Stimulated activated CD4-positive, alpha-beta T cell treated with anti-CD3 and anti-CD28 coated beads, Interleukin-4, amount 100 ng/mL, for 1 hour (primary cell): ENCODE results near the gene KDM4C.

Experiments
- DNase-seq: peaks from one replicate; pipeline ENCODE4 v3.0.0-alpha.2; 2020

Gene KDM4C

DNA sequence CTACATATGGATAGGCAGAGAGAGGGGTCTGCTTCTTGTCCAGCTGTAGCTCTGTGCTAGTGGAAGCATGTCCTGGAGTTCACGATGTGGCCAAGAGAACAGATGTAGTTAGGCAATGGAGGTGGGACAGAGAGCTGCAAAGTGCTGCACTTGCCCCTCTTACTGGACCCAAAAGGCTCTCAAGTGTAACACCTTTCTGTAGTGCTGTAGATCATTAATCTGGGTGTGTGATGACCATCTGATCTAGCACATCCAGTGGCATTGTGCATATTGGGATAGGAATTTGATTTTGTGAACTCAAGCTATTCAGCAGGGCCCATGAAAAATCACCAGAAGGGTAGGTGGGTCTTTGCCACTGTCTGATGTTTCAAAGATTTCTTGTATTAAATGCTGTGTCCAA is 151.4 kb downstream of the KDM4C start:
- no peak for DNase-seq

DNA sequence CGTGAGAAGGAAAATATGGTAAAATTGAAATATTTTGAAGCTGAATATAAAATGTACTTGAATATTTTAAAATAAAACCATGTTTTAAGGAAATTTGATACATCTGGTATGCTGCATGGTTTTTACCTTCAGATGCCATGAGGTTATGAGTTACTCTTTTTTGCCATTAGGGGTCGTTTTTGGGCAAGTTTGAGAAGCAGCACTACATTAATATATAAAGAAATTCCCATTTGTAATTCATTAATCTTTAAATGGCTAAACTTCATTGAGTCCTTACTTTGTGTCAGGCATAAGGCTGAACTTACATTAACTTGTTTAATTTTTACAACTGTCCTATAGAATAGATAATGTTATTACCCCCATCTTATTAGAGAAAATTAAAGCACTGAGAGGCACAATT is 152.3 kb downstream of the KDM4C start:
- DNase-seq: no peak

DNA sequence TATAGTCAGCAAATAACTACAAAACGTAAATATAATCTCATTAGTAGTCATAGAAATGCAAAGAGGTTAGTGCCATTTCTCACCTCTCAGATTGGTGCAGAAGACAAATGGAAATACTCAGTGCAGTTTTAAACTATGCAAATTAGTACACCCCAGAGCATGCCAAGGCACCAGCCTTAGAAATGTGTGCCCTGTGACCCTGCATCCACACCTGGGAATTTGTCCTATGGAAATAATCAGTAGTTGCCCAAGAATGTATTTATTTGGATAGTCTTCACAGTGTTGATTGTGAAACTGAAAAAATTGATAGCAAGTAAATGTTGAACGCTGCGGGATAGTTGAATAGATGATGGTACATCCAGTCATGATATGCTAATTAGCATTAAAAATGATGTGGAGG is 152.7 kb downstream of the KDM4C start:
- DNase-seq: no peak

DNA sequence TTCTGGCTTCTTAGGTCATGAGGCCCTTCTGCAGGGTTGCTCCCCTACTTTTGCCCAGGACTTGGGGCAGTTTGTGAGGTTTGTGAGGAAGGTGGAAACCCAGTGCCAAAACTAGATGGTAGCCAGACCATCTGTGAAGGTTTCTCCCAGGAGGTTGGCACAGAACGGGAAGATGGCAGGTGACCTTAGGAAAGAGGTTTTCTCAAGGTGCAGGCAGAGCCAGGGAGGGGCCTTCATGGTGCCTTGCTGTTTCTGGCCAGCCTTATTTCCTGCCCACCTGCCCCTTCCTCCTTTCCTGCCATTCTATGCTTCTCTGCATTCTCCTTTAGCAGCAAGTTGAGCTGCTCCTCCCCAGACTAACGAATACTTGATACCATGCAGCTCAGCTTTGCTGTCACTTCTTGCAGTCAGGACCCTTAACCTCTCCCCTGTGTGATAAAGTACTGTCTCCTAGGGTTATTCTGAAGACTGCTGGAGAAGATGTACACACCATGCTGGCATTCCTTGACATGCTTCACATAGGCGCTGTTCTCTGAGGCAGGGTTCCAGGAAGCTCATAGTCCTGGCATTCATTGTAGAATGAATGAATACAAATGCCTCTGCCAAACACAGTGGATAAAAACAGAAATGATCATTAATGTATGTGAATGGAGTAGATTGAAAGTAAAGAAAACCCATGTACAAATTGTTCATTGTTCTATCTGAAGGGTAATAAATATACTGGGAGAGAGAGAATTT is 154.3 kb downstream of the KDM4C start:
- DNase-seq: no peak

DNA sequence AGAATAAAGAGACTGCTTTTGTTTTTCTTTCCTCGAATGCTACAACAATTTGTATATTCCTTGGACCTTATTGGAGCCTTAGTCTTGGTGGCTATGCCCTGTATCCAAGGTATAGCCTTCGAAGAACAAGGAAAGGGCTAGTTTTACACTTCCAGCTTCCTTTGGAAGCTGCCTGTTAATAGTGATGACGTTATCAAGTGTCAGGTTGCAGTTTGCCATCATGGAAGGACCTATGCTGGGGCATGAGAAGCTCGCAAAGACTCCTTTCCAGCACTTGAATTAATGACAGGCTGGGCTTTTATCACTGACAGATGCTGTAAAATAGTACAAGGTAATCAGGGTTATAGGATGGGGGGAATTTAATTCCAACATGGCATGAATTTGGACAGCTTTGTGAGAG is 157.9 kb downstream of the KDM4C start:
- no peak for DNase-seq

DNA sequence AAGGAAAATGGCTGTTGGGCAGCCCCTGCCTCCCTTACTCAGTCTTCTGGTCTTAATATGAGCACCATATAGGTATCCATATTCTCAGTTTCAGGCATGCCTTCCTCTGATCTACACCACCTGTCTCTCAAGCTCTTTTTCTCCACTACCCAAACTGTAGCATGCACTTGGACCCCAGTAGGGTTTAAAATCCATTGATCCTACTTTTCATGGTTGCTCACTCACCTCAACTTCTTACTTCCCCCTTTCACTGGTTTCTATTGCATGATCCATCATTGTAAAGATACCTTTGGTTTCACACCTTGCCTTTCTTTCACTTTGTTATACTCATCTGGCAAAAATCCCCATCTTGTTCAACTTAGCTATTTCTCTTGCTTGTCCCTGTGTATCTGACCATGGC is 159.4 kb downstream of the KDM4C start:
- no peak for DNase-seq

DNA sequence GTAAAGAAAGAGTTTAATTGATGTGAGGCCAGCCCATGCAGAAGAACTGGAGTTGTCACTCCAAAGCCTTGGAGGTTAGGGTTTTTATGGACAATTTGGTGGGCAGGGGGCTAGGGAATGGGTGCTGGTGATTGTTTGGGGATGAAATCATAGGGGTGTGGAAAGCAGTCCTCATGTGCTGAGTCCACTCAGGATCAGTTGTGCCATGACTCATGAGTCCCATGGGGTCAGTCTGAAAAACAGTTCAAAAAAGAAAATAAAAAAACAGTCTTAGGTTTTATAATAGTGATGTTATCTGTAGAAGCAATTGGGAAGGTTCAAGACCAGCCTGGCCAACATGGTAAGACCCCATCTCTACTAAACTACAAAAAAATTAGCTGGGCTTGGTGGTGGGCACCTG is 162.3 kb downstream of the KDM4C start:
- no peak for DNase-seq

DNA sequence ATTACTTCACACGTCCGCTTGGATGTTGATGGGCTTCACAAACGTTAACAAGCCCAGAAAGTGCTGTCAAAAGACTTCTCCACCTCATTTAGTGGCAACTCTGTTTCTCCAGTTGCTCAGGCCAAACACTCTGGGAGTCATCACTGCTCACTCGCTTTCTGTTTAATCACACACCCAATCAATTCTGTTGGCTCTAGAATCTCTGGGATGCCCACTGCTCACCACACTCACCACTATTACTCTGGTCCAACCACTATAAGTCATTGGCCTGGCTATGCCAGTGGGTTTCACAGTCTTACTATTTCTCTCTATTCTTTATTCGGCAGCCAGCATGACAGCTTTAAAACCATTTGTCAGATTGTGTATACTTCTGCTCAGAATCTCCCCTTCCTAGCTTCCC is 163.5 kb downstream of the KDM4C start:
- DNase-seq: no peak

DNA sequence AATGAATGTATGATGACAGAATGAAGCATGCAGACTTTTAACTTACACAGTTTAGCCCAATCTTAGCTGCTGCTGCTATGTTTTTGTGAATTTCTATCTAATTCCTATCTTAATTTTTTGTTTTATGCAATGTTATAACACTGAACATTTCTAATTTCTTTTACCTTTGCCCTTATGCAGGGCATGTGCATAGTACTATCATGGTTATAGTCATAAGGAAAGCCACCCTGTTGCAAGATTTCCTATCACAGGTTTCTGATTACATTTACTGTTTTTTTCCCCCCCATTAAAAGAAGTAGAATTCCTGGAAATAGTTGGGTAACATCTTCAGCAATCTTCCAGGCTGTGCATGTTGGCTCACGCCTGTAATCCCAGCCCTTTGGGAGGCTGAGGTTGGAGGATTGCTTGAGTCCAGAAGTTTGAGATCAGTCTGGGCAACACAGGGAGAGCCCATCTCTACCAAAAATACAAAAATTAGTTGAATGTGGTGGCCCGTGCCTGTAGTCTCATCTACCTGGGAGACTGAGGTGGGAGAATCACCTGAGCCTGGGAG is 164.4 kb downstream of the KDM4C start:
- no peak for DNase-seq

DNA sequence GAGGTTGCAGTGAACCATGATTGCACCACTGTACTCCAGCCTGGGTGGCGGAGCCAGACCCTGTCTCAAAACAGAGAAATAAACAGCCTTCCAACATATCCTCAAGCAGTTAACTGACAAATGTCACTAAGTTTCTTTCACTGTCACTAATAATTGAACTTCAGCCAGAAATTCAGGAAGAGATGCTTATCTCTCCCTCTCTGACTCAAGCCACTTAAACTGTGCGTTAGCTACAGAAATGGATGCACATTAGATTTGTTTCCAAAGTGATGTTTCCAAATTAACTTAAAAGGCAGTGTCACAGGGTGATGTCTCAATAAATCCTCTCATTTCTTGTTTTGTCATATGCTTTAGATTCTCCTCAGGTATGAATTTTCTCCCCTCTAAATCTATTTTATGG is 164.9 kb downstream of the KDM4C start:
- no peak for DNase-seq

DNA sequence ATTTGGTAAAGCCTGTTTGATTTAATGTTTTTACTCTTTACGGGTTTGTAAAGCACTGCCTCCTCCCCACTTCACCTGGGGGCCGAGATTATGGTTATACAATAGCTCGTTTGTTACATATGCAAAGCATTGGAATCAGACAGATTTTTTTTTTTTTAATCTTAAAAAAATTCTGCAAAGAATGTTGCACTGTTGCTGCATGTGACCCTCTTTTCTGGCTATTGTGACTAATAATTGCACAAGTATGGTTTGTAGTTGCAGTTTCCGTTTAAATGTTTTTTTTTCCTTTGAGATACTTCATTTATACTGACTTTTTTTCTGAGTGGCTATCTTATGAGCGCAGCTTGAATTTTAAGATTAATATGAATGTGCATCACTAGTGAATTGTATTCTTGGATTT is 165.3 kb downstream of the KDM4C start:
- no peak for DNase-seq

DNA sequence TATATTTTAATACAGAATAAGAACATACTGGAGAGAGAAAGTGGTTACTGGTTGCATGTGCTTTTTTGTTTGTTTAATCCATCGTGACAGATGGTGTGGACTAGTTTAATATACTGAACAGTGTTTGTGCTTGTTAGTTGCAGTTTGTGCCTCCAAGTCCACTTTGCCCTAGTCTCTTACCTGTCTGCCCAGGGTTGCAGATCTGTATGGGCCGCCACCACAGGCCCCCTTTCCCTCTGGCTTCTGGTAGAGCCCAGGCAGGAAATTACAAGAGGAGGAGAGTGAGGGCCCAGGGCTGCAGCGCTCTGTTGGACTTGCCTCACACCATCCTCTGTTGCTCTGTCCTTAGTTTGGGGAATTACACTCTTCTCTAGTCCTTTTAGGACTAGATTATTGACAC is 166.4 kb downstream of the KDM4C start:
- no peak for DNase-seq

DNA sequence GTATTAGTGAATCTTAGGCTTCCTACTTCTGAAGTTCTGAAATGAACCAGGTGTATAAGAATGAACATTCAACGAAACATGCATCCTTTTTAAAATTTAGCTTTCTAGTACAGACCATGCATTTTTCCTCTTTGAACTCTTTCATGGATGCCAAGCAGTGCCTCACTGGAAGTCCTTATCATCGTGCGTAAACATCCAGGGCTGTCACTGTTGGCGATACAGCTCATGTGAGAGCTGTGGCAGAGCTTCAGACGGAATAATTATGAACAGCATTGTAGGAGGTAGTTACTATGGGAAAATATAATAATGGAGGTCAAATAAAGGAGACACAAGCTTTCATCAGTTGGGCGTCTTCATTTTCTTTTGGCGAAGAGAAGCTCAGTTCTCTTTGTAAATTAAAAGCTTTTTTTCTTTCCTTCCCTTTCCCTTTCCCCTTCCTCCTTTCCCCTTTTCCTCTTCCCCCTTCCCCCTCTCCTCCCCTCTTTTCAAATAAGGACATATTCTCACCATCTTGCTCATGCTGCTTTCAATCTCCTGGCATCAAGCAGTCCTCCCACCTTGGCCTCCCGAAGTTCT is 167.3 kb downstream of the KDM4C start:
- no peak for DNase-seq

DNA sequence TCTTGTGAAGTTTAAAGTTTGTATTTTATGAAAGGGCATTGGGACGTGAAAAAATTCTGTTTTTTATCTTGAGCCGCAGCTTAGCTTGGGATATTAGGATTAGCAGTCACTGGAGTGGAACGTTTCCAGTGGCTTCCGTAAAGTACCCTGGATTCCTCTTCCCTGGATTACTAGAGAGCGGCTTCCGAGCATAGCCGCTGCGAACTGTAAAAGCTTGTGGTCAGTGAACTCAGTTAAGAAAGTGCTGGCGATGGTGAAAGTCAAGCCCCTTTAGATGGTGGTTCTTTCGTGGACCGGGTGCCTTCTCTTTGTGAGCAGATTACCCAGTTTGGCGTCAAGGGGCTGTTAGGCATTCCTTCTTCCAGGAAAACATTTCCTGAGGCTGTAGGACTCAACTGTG is 168.1 kb downstream of the KDM4C start:
- DNase-seq: no peak

DNA sequence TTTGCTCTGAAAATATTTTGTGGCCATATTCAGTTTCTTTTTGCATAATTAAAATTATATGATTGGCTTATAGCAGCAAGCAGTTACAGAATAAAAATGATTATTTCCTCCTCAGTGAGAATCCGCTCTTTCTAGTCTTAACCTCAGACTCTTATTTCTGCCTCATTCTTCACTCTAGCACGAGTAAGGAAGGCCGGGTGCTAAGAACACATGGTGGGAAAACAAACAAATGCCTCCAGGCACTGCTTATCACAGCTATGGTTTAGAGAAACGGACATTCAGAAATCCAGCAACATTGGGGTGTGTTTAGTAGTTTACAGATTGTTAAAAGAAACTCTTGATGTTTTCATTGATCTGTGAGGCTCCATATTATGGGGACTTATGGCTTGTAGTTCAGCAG is 168.7 kb downstream of the KDM4C start:
- no peak for DNase-seq

DNA sequence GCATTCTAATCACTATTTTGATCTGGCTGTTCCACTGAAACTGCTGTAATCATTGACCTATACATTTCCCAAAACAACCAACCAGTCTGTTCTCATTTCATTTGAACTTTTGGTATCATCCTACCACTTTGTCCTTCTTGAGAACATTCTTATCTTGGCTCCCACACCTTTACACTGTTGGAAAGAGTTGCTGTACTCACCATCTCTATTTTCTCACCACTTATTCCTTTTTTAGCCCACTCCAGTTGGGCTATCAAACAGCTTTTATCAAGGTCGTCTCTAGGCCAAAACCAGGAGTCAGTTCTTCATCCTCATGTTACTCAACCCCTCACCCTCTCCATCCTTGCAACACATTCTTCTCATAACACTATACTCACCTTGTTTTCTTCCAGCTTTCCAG is 170.1 kb downstream of the KDM4C start:
- DNase-seq: no peak

DNA sequence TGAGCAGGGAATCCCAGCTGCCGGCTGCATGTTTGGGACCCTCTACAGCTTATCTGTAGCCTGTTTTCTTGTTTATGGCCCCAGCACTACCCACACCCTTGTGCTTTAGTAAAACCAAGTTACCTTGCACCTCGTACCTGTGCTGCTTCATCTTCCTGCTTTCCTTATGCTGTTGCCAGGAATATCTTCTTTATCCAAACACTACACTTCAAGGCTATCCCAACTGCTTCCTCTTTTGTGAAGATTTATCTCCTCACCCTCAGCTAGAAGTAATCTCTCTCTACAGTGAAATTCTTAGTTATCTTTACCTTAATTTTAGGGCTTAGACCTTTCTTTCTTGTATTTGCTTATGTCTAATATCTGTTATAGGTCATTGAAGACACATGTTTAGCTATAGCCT is 171.1 kb downstream of the KDM4C start:
- no peak for DNase-seq

DNA sequence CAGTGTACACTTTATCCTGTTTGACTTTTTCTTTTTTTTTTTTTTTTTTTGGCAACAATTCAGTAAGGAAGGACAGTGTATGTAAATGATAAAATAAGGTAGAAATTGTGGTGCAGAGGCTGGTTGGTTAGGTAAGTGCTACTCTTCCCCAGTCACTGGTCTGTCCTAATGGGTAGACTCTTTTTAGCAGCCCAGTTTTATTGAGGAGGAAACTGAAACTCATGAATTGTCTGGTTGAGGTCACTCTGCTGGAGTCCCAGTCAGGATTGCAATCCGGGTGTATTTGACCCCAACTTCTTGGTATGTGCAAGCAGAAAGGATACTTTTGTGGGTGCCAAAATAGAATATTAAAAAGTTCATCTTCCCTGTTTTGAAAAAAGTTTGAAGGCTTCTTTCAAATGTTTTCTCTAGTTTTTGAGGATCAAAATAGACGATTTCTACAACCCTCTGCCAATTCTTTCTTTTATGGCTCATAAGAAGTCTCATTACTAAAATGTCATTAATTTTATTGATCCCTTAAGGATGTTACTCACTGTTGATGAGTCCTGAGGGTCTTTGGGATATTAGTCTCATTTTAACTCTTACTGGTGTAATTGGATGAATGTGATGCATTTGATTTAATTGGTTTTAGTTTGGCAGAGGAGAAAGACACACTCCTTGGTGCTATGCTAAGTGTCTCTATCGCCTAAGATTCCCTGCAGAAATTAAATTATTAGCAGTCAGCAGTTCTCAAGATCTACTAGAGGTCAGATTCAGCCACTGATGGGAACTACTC is 171.9 kb downstream of the KDM4C start:
- DNase-seq: no peak

DNA sequence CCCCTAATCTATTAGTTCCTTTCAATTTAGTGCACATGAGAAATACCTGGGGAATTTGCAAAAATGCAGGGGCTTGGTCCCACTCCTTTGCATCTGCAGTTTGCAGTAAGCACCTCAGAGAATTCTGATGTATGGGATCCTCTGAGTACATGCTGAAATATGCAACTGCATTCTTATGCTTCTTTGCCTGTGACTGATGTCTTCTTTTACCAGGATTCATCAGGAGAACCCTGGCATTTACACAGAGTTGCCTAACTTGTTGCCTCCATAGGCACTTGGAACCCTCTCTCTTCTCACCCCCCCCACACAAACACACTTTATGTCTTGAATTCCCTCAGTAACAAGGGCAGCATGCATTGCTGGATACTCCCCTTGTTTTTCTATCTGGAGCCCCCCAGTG is 173.1 kb downstream of the KDM4C start:
- no peak for DNase-seq

DNA sequence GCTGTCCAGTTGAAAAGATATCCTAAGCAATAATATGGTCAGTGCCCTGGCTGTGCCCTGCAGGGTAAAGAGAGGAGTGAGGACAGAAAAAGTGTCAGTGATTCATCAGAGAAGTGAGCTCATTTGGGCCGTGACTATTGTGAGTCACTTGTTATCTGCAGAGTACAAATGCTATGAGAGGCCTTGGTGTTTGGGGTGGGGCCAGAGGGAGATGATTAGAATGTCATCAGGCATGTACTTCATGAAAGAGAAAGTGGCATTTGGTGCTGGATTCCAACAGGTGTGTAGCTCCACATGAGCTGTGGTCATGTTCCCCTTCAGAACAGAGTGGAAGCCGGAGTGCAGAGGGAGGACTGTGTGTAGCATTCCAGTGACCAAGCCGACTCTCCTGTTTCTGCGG is 174.1 kb downstream of the KDM4C start:
- DNase-seq: peak; percentile 22

DNA sequence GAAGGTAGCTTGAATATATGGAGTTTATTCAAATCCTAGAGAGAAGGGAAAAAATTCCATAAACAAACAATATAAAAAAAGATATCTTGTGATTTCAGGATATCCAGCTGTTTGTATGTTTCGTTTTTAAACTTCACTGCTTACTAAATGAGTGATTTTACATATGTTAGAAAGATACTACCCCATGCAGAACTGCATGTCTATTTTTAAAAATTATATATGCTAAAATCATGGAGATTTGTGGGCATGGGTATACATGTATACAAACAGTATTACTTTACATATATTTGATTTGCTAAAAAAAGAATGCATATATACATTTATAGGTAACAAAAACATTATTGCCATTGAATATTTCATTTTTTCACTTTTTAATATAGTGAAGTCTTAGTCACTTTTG is 178.3 kb downstream of the KDM4C start:
- no peak for DNase-seq

DNA sequence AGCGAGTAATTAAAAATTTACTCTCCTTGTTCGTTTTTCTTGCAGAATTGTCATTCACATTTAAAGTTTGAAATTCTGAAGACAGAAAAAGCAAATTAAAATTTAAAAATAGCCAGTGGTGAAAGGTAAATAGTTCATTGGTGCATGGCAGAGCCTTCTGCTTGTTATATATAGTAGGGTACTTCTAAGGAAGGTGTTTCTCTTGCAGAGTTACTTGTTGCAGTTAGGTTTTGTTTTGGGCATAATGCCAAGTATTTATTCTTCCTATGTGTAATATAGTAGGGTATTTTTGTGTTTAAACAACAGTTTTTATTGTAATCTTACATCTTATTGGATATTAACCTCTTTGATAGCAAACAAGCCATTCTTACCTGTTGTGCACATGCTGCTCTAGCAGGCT is 179.4 kb downstream of the KDM4C start:
- DNase-seq: no peak

DNA sequence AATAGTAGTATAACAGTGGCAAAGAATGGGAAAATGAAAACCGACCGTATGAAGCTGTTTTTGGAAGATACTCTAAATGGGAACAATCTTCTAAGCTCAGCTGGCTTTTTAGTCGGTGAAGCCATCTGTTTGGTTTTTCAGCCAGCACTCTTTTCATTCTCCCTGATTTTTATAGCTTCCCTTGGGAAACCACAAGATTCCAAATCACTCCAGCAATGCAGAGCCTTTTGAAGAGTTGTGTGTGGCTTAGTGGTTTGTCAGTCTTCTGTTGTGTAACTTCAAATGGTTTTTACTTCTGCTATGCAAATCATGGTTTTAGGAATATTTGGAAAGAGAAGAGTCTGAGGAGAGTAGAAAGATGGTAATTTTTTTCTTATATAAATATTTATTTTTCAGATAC is 180.7 kb downstream of the KDM4C start:
- DNase-seq: no peak

DNA sequence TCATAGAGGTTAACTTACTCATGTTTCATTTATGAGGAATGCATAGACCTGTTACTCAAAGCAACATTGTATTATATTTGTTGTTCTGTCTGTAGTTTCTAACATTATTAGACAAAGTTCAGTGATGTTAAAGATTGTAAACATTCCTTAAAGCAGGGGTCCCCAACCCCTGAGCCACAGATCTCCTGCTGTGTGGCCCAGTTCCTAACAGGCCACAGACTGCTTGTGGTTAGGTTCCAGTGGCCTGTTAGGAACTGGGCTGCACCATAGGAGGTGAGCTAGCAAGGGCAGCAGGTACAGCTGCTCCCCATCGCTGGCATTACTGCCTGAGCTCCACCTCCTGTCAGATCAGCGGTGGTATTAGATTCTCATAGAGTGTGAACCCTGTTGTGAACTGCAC is 181.1 kb downstream of the KDM4C start:
- DNase-seq: no peak
